H9 (cell line): Measurements from ENCODE around the gene TBPL1. TPM values are rescaled to one million over a fixed set of nuclear protein-coding genes. Genes with fewer than 3 reads are reported as not detected.

ENCODE experiments used
- DNase-seq: peaks from one replicate; pipeline ENCODE4 v3.0.0-alpha.2; 2017
- H2AFZ ChIP-seq: one replicate; pipeline ENCODE4 v1.6.1; 2013; ENCODE audit warnings: mild to moderate bottlenecking, low read length, control low read depth, moderate library complexity
- H2AK5ac ChIP-seq: 2 replicates; pipeline ENCODE4 v1.6.1; 2013; ENCODE audit warnings: low read length, control low read depth, mixed read lengths; ENCODE audit not compliant: insufficient read length
- H2BK120ac ChIP-seq: one replicate; pipeline ENCODE4 v1.6.1; 2013; ENCODE audit warnings: low read depth, mild to moderate bottlenecking, low read length, control low read depth, inconsistent platforms; ENCODE audit not compliant: poor library complexity, severe bottlenecking
- H2BK12ac ChIP-seq: 2 replicates; pipeline ENCODE4 v1.6.1; 2013; ENCODE audit warnings: low read length, control low read depth, mixed read lengths, low read depth; ENCODE audit not compliant: insufficient read length
- H2BK15ac ChIP-seq: 2 replicates; pipeline ENCODE4 v1.6.1; 2013; ENCODE audit warnings: low read depth, low read length, control low read depth
- H2BK20ac ChIP-seq: one replicate; pipeline ENCODE4 v1.6.1; 2013; ENCODE audit warnings: low read depth, mild to moderate bottlenecking, low read length, control low read depth, inconsistent platforms; ENCODE audit not compliant: poor library complexity, severe bottlenecking
- H2BK5ac ChIP-seq: 2 replicates; pipeline ENCODE4 v1.6.1; 2013; ENCODE audit warnings: low read length, control low read depth, mixed read lengths; ENCODE audit not compliant: insufficient read length
- H3K14ac ChIP-seq: 2 replicates; pipeline ENCODE4 v1.6.1; 2013; ENCODE audit warnings: low read length, control low read depth; ENCODE audit not compliant: insufficient read depth
- H3K18ac ChIP-seq: 2 replicates; pipeline ENCODE4 v1.6.1; 2013; ENCODE audit warnings: low read depth, mild to moderate bottlenecking, mixed read lengths, low read length, control low read depth; ENCODE audit not compliant: insufficient read length
- H3K23ac ChIP-seq: 2 replicates; pipeline ENCODE4 v1.6.1; 2013; ENCODE audit warnings: low read length, control low read depth, mixed read lengths, low read depth; ENCODE audit not compliant: insufficient read length
- H3K23me2 ChIP-seq: 2 replicates; pipeline ENCODE4 v1.6.1; 2013; ENCODE audit warnings: low read depth, mild to moderate bottlenecking, mixed read lengths, low read length, control low read depth; ENCODE audit not compliant: insufficient read length, poor library complexity, severe bottlenecking
- H3K27ac ChIP-seq: 2 replicates; pipeline ENCODE4 v1.5.1; 2013; ENCODE audit warnings: low read length, control low read depth, mixed read lengths, low read depth; ENCODE audit not compliant: insufficient read length
- H3K27me3 ChIP-seq: 2 replicates; pipeline ENCODE4 v1.6.1; 2013; ENCODE audit warnings: low read length, control low read depth, inconsistent platforms; ENCODE audit not compliant: insufficient read depth
- H3K4ac ChIP-seq: 2 replicates; pipeline ENCODE4 v1.6.1; 2013; ENCODE audit warnings: low read depth, mild to moderate bottlenecking, control low read depth, inconsistent platforms, low read length, moderate library complexity
- H3K4me1 ChIP-seq: 2 replicates; pipeline ENCODE4 v1.6.1; 2013; ENCODE audit warnings: low read length, control low read depth, inconsistent platforms; ENCODE audit not compliant: insufficient read depth
- H3K4me2 ChIP-seq: 2 replicates; pipeline ENCODE4 v1.6.1; 2013; ENCODE audit warnings: low read length, control low read depth, mixed read lengths; ENCODE audit not compliant: insufficient read length, insufficient read depth
- H3K56ac ChIP-seq: 2 replicates; pipeline ENCODE4 v1.6.1; 2013; ENCODE audit warnings: low read depth, mild to moderate bottlenecking, mixed read lengths, low read length, control low read depth; ENCODE audit not compliant: insufficient read length
- H3K79me1 ChIP-seq: 2 replicates; pipeline ENCODE4 v1.6.1; 2013; ENCODE audit warnings: low read depth, mild to moderate bottlenecking, moderate library complexity, low read length, control low read depth, inconsistent platforms; ENCODE audit not compliant: insufficient read depth, poor library complexity, severe bottlenecking
- H3K79me2 ChIP-seq: 2 replicates; pipeline ENCODE4 v1.6.1; 2013; ENCODE audit warnings: low read length, control low read depth, inconsistent platforms; ENCODE audit not compliant: insufficient read depth
- H3K9ac ChIP-seq: 2 replicates; pipeline ENCODE4 v1.6.1; 2013; ENCODE audit warnings: low read length, control low read depth, mixed read lengths; ENCODE audit not compliant: insufficient read length; ENCODE audit errors: extremely low read depth
- H3K9me3 ChIP-seq: one replicate; pipeline ENCODE4 v1.6.1; 2013; ENCODE audit warnings: low read depth, low read length, inconsistent platforms; ENCODE audit not compliant: control insufficient read depth
- H3T11ph ChIP-seq: one replicate; pipeline ENCODE4 v1.6.1; 2013; ENCODE audit warnings: mild to moderate bottlenecking, low read length, control low read depth, inconsistent platforms
- H4K20me1 ChIP-seq: one replicate; pipeline ENCODE4 v1.6.1; 2013; ENCODE audit not compliant: control insufficient read depth, insufficient read length, insufficient read depth
- H4K5ac ChIP-seq: 2 replicates; pipeline ENCODE4 v1.6.1; 2013; ENCODE audit warnings: low read depth, mild to moderate bottlenecking, mixed read lengths, low read length, control low read depth; ENCODE audit not compliant: insufficient read length
- H4K8ac ChIP-seq: replicated peaks from 2 replicates; pipeline ENCODE4 v1.6.1; 2013; ENCODE audit warnings: low read length, control low read depth, mixed read lengths, low read depth; ENCODE audit not compliant: insufficient read length
- H4K91ac ChIP-seq: 2 replicates; pipeline ENCODE4 v1.6.1; 2013; ENCODE audit warnings: low read depth, mild to moderate bottlenecking, moderate library complexity, mixed read lengths, low read length, control low read depth; ENCODE audit not compliant: insufficient read length
- H3K27ac Mint-ChIP-seq, 3 experiments: 2 replicates in 2 of 3; 3 replicates in 1 of 3; pipeline ENCODE4 v1.8.0; 2020 to 2021; ENCODE audit warnings: mixed read lengths in 3 of 3, mild to moderate bottlenecking in 1 of 3, moderate library complexity in 1 of 3
- H3K27me3 Mint-ChIP-seq: 2 replicates; pipeline ENCODE4 v1.8.0; 2021; ENCODE audit warnings: low read depth, mild to moderate bottlenecking, moderate library complexity, mixed read lengths
- H3K36me3 Mint-ChIP-seq, 3 experiments: 2 replicates in 2 of 3; 3 replicates in 1 of 3; pipeline ENCODE4 v1.8.0; 2020 to 2021; ENCODE audit warnings: low read depth in 3 of 3, mixed read lengths in 3 of 3; ENCODE audit not compliant: insufficient read depth in 1 of 3
- H3K4me1 Mint-ChIP-seq, 2 experiments: 2 replicates each; pipeline ENCODE4 v1.8.0; 2020; ENCODE audit warnings: mixed read lengths in 2 of 2
- H3K4me3 Mint-ChIP-seq, 2 experiments: 2 replicates in 1 of 2; 3 replicates in 1 of 2; pipeline ENCODE4 v1.8.0; 2020 to 2021; ENCODE audit warnings: mild to moderate bottlenecking in 2 of 2, mixed read lengths in 2 of 2, moderate library complexity in 1 of 2
- H3K9me3 Mint-ChIP-seq, 2 experiments: 2 replicates in 1 of 2; 3 replicates in 1 of 2; pipeline ENCODE4 v1.8.0; 2020; ENCODE audit warnings: mild to moderate bottlenecking in 2 of 2, mixed read lengths in 2 of 2, moderate library complexity in 1 of 2
- WGBS: extraction: QIAGEN DNeasy Blood & Tissue Kit; methylation state at CpG from one replicate; pipeline ENCODE4 v1.1.7; 2013; ENCODE audit warnings: missing lambda C conversion rate, low lambda C conversion rate, mixed read lengths; ENCODE audit not compliant: insufficient read length; ENCODE audit errors: extremely low coverage; 5-methylcytosine and 5-hydroxymethylcytosine counted together
- total RNA-seq: library from RNA; stranded (reverse); gene quantifications from 2 replicates; pipeline ENCODE4 v1.2.1, GENCODE V29; 2021
- TF ChIP-seq, protein P1 (sequence below): fragments of 200-600 bp; sonication (generic); conservative IDR thresholded peaks from 3 replicates; pipeline ENCODE4 v1.8.0; 2021; ENCODE audit warnings: antibody characterized with exemption, mild to moderate bottlenecking

Gene TBPL1
- total RNA-seq, 1 experiment from 2014 or later = 49.7 TPM

DNA sequence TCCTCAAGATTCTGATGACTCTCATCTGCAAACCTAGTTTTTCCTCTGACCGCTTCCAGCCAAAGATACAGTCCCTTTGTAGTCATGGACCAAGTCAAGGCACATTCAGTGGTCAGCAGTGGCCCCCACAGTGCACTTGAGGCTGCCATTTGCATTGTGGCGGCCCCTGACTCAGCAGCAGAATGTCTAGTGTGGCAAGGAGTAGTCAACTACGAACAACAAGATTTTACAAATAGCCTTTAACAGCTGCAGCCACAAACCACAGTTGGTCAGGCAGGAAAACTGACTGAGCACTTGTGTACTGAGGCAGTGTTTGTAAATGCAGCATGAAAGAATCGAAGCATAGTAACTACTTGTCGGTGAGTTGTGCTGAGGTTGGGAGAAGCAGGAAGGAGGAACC lies 49.8 kb downstream of the TBPL1 start:
- no peaks in the 10 kb centered on the region for H3K79me2 ChIP-seq
- H3K4me1 ChIP-seq = 0 out of 2 replicates have a peak, but pooled peaks cover 2% of the 10 kb centered on the region
- no peak overlapping the region for H4K8ac ChIP-seq
- no peaks in the 10 kb centered on the region for H3K27me3 ChIP-seq
- Mint-ChIP-seq H3K36me3 (peaks cover 0 to 8% (median 0%) of the 10 kb centered on the region in 3 experiments; a peak in 2 of 7 replicates), H3K4me1 (peaks cover 14 to 15% of the 10 kb centered on the region in 2 experiments), H3K4me3 (no peak overlapping the region), H3K9me3 (no peaks in the 10 kb centered on the region), H3K27ac (no peak overlapping the region), H3K27me3 (no peaks in the 10 kb centered on the region; the same call in 1 of the 2 replicates)
- no peak overlapping the region for H3K14ac ChIP-seq
- H3K79me1 ChIP-seq = no peaks in the 10 kb centered on the region
- H3K18ac ChIP-seq = no peak overlapping the region
- H2BK5ac ChIP-seq = no peak overlapping the region
- H3K23ac ChIP-seq = no peak overlapping the region
- H3K4me2 ChIP-seq = no peak overlapping the region
- H3K23me2 ChIP-seq = no peaks in the 10 kb centered on the region
- H3K56ac ChIP-seq = no peak overlapping the region
- no peak overlapping the region for H2BK120ac ChIP-seq
- TF ChIP-seq, protein P1, sequence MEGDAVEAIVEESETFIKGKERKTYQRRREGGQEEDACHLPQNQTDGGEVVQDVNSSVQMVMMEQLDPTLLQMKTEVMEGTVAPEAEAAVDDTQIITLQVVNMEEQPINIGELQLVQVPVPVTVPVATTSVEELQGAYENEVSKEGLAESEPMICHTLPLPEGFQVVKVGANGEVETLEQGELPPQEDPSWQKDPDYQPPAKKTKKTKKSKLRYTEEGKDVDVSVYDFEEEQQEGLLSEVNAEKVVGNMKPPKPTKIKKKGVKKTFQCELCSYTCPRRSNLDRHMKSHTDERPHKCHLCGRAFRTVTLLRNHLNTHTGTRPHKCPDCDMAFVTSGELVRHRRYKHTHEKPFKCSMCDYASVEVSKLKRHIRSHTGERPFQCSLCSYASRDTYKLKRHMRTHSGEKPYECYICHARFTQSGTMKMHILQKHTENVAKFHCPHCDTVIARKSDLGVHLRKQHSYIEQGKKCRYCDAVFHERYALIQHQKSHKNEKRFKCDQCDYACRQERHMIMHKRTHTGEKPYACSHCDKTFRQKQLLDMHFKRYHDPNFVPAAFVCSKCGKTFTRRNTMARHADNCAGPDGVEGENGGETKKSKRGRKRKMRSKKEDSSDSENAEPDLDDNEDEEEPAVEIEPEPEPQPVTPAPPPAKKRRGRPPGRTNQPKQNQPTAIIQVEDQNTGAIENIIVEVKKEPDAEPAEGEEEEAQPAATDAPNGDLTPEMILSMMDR = no peak
- H2AFZ ChIP-seq = no peak overlapping the region
- no CpG with 5 or more reads among the region's 5 CpGs for WGBS
- H4K5ac ChIP-seq = no peak overlapping the region
- H3K9me3 ChIP-seq = no peaks in the 10 kb centered on the region
- H4K20me1 ChIP-seq = no peaks in the 10 kb centered on the region
- H3K4ac ChIP-seq = no peak overlapping the region
- no peak overlapping the region for H2BK12ac ChIP-seq
- no peak overlapping the region for H2AK5ac ChIP-seq
- H2BK15ac ChIP-seq = no peak overlapping the region
- H3K27ac ChIP-seq = no peak overlapping the region
- no peak for DNase-seq
- no peak overlapping the region for H2BK20ac ChIP-seq
- H3K9ac ChIP-seq = no peak overlapping the region
- H3T11ph ChIP-seq = no peak overlapping the region
- H4K91ac ChIP-seq = no peak overlapping the region
